Lower leg skin (tissue), 3 donors: ENCODE measurements around the gene C10orf71.

Experiments used
- CTCF ChIP-seq, 3 donors: fragments of 450-650 bp; IDR thresholded peaks; one replicate each; pipeline ENCODE4 v1.5.1; 2016; ENCODE audit warnings: antibody characterized with exemption in 3 of 3, mild to moderate bottlenecking in 3 of 3, moderate library complexity in 2 of 3
- POLR2A ChIP-seq, 2 donors: fragments of 450-650 bp; IDR thresholded peaks; one replicate each; pipeline ENCODE4 v1.6.1; 2016 to 2017; ENCODE audit warnings: antibody characterized with exemption in 2 of 2, mild to moderate bottlenecking in 1 of 2, moderate library complexity in 1 of 2

DNA sequence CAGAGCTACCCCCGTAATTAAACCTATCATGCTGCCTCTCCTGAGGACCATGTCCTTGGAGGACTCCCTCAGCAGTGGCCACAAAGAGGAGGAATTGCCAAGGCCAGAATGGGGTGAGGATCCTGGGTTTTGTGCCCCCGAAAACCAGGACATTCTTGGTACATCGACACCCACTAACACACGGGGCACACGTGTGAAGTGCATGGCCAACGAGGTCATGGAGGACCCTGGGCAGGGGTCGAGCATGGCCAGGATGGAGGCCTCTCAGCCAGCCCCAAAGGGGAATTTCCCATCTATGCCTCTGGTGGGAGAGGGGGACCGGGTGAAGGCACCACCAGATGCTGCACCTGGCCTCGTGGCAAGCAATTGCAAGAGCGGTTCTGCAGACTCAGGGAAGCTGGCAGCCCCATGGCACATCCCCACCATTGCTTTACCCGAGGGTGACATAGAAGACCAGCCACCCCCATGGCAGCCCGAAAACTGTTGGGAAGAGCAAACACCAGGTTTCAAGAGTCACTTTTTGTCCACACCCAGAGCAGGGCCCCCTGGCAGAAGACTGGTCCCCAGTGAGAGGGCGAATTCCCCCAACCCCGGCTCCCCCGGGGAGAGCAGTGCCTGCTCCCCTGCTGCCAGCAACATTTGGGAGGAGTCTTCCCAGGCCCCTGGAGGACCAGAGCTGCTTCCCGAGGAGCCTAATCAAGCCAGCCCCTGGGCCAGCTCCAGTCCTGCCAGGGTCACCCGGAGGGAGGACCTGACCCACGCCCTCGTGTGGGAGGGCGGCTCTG is 26.4 kb downstream of the C10orf71 start:
- TF ChIP-seq CTCF (IDR thresholded peaks at IDR 0.05) (no peak), POLR2A (IDR thresholded peaks at IDR 0.05) (no peak)
